K562 (cell line): ENCODE measurements around the gene RASSF6. TPM values are rescaled to one million over a fixed set of nuclear protein-coding genes. Genes with fewer than 3 reads are reported as not detected.
"Not testable (repeated sequence)": the region's sequence is repeated elsewhere in the genome, so short reads cannot be mapped to it uniquely, and the experiment has no call there.

ENCODE experiments used
- ATAC-seq: fragments of 200-7000 bp; cut with Tn5 transposase; 3 replicates; pipeline ENCODE4 v1.9.1; 2020; ENCODE audit warnings: moderate library complexity
- BruUV-seq: library from RNA; stranded (reverse); fragments of 400-500 nt; replicated peaks from 2 replicates; lab custom pipeline; 2021; lab: Mats Ljungman, UMichigan
- CTCF ChIA-PET: fragments of 300-600 bp; formaldehyde crosslinking; extraction: SDS; loops from one replicate; lab custom pipeline; 2021; ENCODE audit warnings: low intra/inter-chr PET ratio; lab: Yijun Ruan, JAX
- POLR2A ChIA-PET: fragments of 300-600, 350-650 bp; sonication (Branson Sonifier 250); formaldehyde crosslinking; extraction: SDS; loops from one replicate; lab custom pipeline; 2021; ENCODE audit warnings: antibody characterized with exemption, inconsistent platforms; lab: Yijun Ruan, JAX
- DNase-seq, 4 experiments: peaks; one replicate each; pipeline versions ENCODE4 v3.0.0 to v3.0.0-alpha.2; 2011 to 2018; ENCODE audit warnings: low spot score in 3 of 4, mixed read lengths in 3 of 4; ENCODE audit errors: extremely low read depth in 1 of 4
- FAIRE-seq: peaks from 2 replicates; lab custom pipeline; 2011; peaks lifted over from hg19 to GRCh38; lab: Jason Lieb, UNC
- H2AFZ ChIP-seq: 2 replicates; pipeline ENCODE4 v1.6.0; 2011; ENCODE audit warnings: low read depth, low read length, control low read depth, inconsistent platforms
- H3K27ac ChIP-seq: fragments of 200-600 bp; 3 replicates; pipeline ENCODE4 v1.8.0; 2011; ENCODE audit warnings: low read depth, mild to moderate bottlenecking, control low read depth, inconsistent platforms, low read length, moderate library complexity, mixed read lengths; ENCODE audit errors: extremely low read depth
- H3K27me3 ChIP-seq, 2 experiments: fragments of 300-600 bp in 1 of 2; 2 replicates in 1 of 2; 3 replicates in 1 of 2; pipeline versions ENCODE4 v1.6.0 to v1.8.0; 2011; ENCODE audit warnings: inconsistent platforms in 2 of 2, low read length in 2 of 2, mild to moderate bottlenecking in 1 of 2, mixed read lengths in 1 of 2, moderate library complexity in 1 of 2; ENCODE audit not compliant: control insufficient read depth in 2 of 2, insufficient read depth in 2 of 2
- H3K36me3 ChIP-seq: fragments of 300-600 bp; 3 replicates; pipeline ENCODE4 v1.8.0; 2011; ENCODE audit warnings: mild to moderate bottlenecking, low read length, inconsistent platforms; ENCODE audit not compliant: control insufficient read depth, insufficient read depth
- H3K4me1 ChIP-seq, 2 experiments: fragments of 200-600 bp in 1 of 2; replicated peaks in 1 of 2; 2 replicates in 1 of 2; 3 replicates in 1 of 2; pipeline versions ENCODE4 v1.5.1 to v1.8.0; 2011; ENCODE audit warnings: inconsistent platforms in 2 of 2, low read length in 2 of 2, mild to moderate bottlenecking in 1 of 2, mixed read lengths in 1 of 2, moderate library complexity in 1 of 2; ENCODE audit not compliant: control insufficient read depth in 2 of 2, insufficient read depth in 2 of 2
- H3K4me2 ChIP-seq: 2 replicates; pipeline ENCODE4 v1.6.1; 2011; ENCODE audit warnings: low read length, control low read depth, inconsistent platforms, mixed read lengths; ENCODE audit not compliant: insufficient read depth
- H3K4me3 ChIP-seq: fragments of 200-600 bp; sonication (generic), shearing (Covaris generic); 2 replicates; pipeline ENCODE4 v1.5.1; 2016; ENCODE audit warnings: control low read depth, inconsistent platforms
- H3K79me2 ChIP-seq: fragments of 200-600 bp; 3 replicates; pipeline ENCODE4 v1.8.0; 2011; ENCODE audit warnings: low read length, inconsistent platforms; ENCODE audit not compliant: control insufficient read depth, insufficient read depth
- H3K9ac ChIP-seq, 2 experiments: 2 replicates each; pipeline versions ENCODE4 v1.6.0 to v1.6.1; 2011; ENCODE audit warnings: low read depth in 2 of 2, low read length in 2 of 2, control low read depth in 1 of 2, inconsistent platforms in 1 of 2, mild to moderate bottlenecking in 1 of 2, mixed read lengths in 1 of 2; ENCODE audit not compliant: insufficient read depth in 1 of 2
- H3K9me1 ChIP-seq: one replicate; pipeline ENCODE4 v1.6.0; 2011; ENCODE audit warnings: inconsistent platforms, mild to moderate bottlenecking, low read length, moderate library complexity; ENCODE audit not compliant: control insufficient read depth, insufficient read depth
- H3K9me3 ChIP-seq: replicated peaks from 2 replicates; pipeline ENCODE4 v1.5.1; 2011; ENCODE audit warnings: low read depth, low read length, inconsistent platforms; ENCODE audit not compliant: control insufficient read depth, insufficient read depth
- H4K20me1 ChIP-seq: replicated peaks from 2 replicates; pipeline ENCODE4 v1.6.1; 2011; ENCODE audit warnings: low read length, inconsistent platforms, mixed read lengths; ENCODE audit not compliant: control insufficient read depth, insufficient read depth
- BCOR ChIP-seq: fragments of 450-650 bp; IDR thresholded peaks from 2 replicates; pipeline ENCODE4 v1.6.1; 2016
- MAX ChIP-seq: sonication (generic); formaldehyde crosslinking; IDR thresholded peaks from 2 replicates; pipeline ENCODE4 v1.9.0; 2022; ENCODE audit warnings: mild to moderate bottlenecking, missing genetic modification reagents
- RBM25 ChIP-seq: fragments of 200-400 bp; formaldehyde crosslinking; IDR thresholded peaks from 2 replicates; pipeline ENCODE4 v1.6.1; 2018; ENCODE audit warnings: low read length, low read depth, moderate library complexity; ENCODE audit not compliant: severe bottlenecking
- ZNF146 ChIP-seq: IDR thresholded peaks from one replicate; pipeline ENCODE4 v1.6.1; 2018; ENCODE audit warnings: missing compliant biosample characterization; ENCODE audit not compliant: unreplicated experiment
- in situ Hi-C: fragments of 300-500 bp; cut with MboI; formaldehyde crosslinking; loops from 4 replicates; pipeline ENCODE4 v1.15.0; 2018; ENCODE audit warnings: inconsistent platforms, mixed read lengths
- intact Hi-C: fragments of 100-400 bp; cut with micrococcal nuclease; formaldehyde crosslinking; loops from 2 replicates; pipeline ENCODE4 v1.14.2; 2022
- polyA plus RNA-seq, 8 experiments: library from polyadenylated mRNA; depleted of rRNA in 4 of 8; stranded (reverse) in 5 of 8; unstranded in 3 of 8; fragments of >200 nt; fragmentation: Nextera tagmentation in 2 of 8; fragmentation: Illumina TruSeq in 1 of 8; extraction: Ambion mirVana in 2 of 8; extraction: Trizol in 1 of 8; gene quantifications; 2 replicates each; pipeline versions ENCODE4 v1.2.1 to v1.2.3, GENCODE V29; 2011 to 2014; ENCODE audit warnings: inconsistent platforms in 1 of 8, missing spikeins in 1 of 8
- total RNA-seq, 7 experiments: library from RNA; depleted of rRNA in 6 of 7; stranded (reverse); fragments of >200 nt in 6 of 7; fragmentation: Illumina TruSeq in 2 of 7; extraction: Trizol in 2 of 7; gene quantifications; 2 replicates each; pipeline versions ENCODE4 v1.2.1 to v1.2.3, GENCODE V29; 2011 to 2021; ENCODE audit warnings: low replicate concordance in 1 of 7

The RASSF6 gene
- total and polyA plus RNA-seq, 9 of the 15 experiments (the other 6 are each of a cell fraction or from before 2014, with no cell fraction given), result under 0.01 to 0.25 (median 0.06) TPM; not detected in 1

DNA sequence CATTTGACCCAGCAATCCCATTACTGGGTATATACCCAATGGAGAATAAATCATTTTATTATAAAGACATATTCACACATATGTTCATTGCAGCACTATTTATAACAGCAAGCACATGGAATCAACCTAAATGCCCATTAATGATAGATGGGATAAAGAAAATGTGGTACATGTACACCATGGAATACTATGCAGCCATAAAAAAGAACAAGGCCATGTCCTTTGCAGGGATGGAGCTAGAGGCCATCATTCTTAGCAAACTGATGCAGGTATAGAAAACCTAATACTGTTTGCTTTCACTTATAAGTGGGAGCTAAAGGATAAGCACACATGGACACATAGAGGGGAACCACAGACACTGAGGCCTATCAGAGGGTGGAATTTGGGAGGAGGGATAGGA lies 22.6 kb downstream of the RASSF6 start:
- CTCF ChIA-PET, result no interaction called here
- TF ChIP-seq ZNF146 (CRISPR knock-in tag) (peak; percentile 94), RBM25 (peak; percentile 26), BCOR (peak; percentile 55; the same call in 1 of the 2 replicates), MAX (CRISPR knock-in tag) (no peak)
- no peak for FAIRE-seq
- H3K79me2 ChIP-seq, result no peaks in the 10 kb centered on the region
- DNase-seq, result no peak
- in situ Hi-C loops (no loop called here), intact Hi-C loops (no loop called here)
- H3K9ac ChIP-seq, result no peak overlapping the region
- H3K4me1 ChIP-seq, result peaks cover 0 to 10% of the 10 kb centered on the region in 2 experiments; a peak in 3 of 5 replicates
- no peaks in the 10 kb centered on the region for H4K20me1 ChIP-seq
- no peaks in the 10 kb centered on the region for H3K9me1 ChIP-seq
- H3K9me3 ChIP-seq, result no peaks in the 10 kb centered on the region
- BruUV-seq, result no TSS peak
- ATAC-seq, result no peak
- POLR2A ChIA-PET, result no interaction called here
- H3K27me3 ChIP-seq, result no peaks in the 10 kb centered on the region
- no peak overlapping the region for H3K4me3 ChIP-seq
- H3K4me2 ChIP-seq, result no peak overlapping the region
- H3K36me3 ChIP-seq, result no peaks in the 10 kb centered on the region
- H2AFZ ChIP-seq, result no peak overlapping the region
- no peak overlapping the region for H3K27ac ChIP-seq

DNA sequence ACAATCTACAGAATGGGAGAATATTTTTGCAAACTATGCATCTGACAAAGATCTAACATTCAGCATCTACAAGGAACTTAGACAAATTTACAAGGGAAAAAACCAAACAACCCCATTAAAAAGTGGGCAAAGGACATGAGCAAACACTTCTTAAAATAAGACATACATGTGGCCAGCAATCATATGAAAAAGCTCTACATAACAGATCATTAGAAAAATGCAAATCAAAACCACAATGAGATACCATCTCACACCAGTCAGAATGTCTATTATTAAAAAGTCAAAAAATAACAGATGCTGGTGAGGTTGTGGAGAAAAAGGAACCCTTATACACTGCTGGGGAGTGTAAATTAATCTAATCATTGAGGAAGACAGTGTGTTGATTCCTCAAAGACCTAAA lies 23.1 kb downstream of the RASSF6 start:
- peaks cover 0 to 10% of the 10 kb centered on the region in 2 experiments; a peak in 3 of 5 replicates for H3K4me1 ChIP-seq
- DNase-seq, H3K36me3 ChIP-seq, intact Hi-C loops, H3K4me2 ChIP-seq, H3K79me2 ChIP-seq, POLR2A ChIA-PET, H3K27me3 ChIP-seq, H3K9ac ChIP-seq, H3K9me3 ChIP-seq, H3K4me3 ChIP-seq, FAIRE-seq, in situ Hi-C loops, H2AFZ ChIP-seq, H3K27ac ChIP-seq, H4K20me1 ChIP-seq, CTCF ChIA-PET, H3K9me1 ChIP-seq, ATAC-seq, BruUV-seq: not testable (repeated sequence)
